ENCODE results near the gene DCAF6.

The DCAF6 gene

DNA sequence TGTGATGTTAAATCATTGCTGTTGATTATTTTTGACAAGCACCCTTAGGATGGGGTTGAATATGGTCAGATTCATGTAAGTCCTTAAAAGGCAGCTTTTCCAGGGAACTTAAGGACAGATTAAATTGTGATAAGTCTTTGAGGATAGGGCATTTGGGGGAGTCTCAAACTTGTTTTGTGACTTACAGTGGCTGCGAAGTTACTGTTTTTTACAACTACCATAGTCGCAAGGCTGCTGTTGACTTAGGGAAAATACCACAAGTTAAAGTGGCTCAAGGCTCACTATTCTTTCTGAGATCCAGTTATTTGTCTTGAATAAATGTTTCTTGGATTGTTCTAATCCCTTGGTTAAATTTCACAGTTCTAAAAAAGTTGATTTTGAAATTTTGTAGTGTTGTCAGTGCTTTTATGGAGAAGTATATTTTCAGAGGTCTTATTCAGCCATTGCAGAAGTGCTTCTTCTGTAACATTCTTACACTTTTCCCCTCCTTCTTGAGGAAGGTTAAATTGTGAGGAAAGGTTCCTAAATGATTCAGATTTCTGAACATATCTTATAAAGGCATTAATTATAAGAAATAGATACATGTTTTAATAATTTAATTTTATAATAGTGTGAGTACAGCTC lies 47.4 kb downstream of the DCAF6 start:
- Histone ChIP-seq H3K4me1 (no peaks in the 10 kb centered on the region), H3K9ac (no peak overlapping the region), H3K4me3 (no peak overlapping the region), H3K9me3 (peaks cover 15% of the 10 kb centered on the region), H3K36me3 (peaks cover 51% of the 10 kb centered on the region), H3K27me3 (no peaks in the 10 kb centered on the region), H3K4me2 (no peak overlapping the region), H4K20me1 (no peaks in the 10 kb centered on the region), H3K27ac (no peak overlapping the region)
- TF ChIP-seq Cebpa-rat (IDR thresholded peaks at IDR 0.05), result no peak

GRCh38 chr1:167984886-167985489 lies 48.5 kb downstream of the DCAF6 start:
- H3K27me3 ChIP-seq, result no peaks in the 10 kb centered on the region

GRCh38 chr1:167987174-167987573 lies 50.7 kb downstream of the DCAF6 start:
- no peak overlapping the region for H3K4me2 ChIP-seq
- TF ChIP-seq Cebpa-rat (IDR thresholded peaks at IDR 0.05), result no peak
- H3K4me3 ChIP-seq, result no peak overlapping the region
- H3K9ac ChIP-seq, result no peak overlapping the region
- no peaks in the 10 kb centered on the region for H4K20me1 ChIP-seq
- no peaks in the 10 kb centered on the region for H3K27me3 ChIP-seq
- no peaks in the 10 kb centered on the region for H3K4me1 ChIP-seq
- H3K9me3 ChIP-seq, result peaks cover 1% of the 10 kb centered on the region
- no peak overlapping the region for H3K27ac ChIP-seq
- H3K36me3 ChIP-seq, result peaks cover 27% of the 10 kb centered on the region

More at GRCh38 chr1:167984886-167985489, 48.5 kb downstream of the DCAF6 start:
- Histone ChIP-seq H3K9me3 (peaks cover 15% of the 10 kb centered on the region), H3K4me2 (no peak overlapping the region), H3K9ac (no peak overlapping the region), H3K27ac (no peak overlapping the region), H3K36me3 (peaks cover 42% of the 10 kb centered on the region), H4K20me1 (no peaks in the 10 kb centered on the region), H3K4me3 (no peak overlapping the region), H3K4me1 (no peaks in the 10 kb centered on the region)
- no peak for TF ChIP-seq Cebpa-rat (IDR thresholded peaks at IDR 0.05)

- no peak overlapping the region for H3K4me3 ChIP-seq
- no peak overlapping the region for H3K4me2 ChIP-seq
- no peaks in the 10 kb centered on the region for H3K9me3 ChIP-seq
- H3K4me1 ChIP-seq, result no peaks in the 10 kb centered on the region
- H3K36me3 ChIP-seq, result peaks cover 17% of the 10 kb centered on the region
- no peak for TF ChIP-seq Cebpa-rat (IDR thresholded peaks at IDR 0.05)
- no peak overlapping the region for H3K9ac ChIP-seq
- H3K27ac ChIP-seq, result no peak overlapping the region
- H3K27me3 ChIP-seq, result no peaks in the 10 kb centered on the region
- no peaks in the 10 kb centered on the region for H4K20me1 ChIP-seq
Observed at GRCh38 chr1:167991546-167991945, 55.1 kb downstream of the DCAF6 start.

DNA sequence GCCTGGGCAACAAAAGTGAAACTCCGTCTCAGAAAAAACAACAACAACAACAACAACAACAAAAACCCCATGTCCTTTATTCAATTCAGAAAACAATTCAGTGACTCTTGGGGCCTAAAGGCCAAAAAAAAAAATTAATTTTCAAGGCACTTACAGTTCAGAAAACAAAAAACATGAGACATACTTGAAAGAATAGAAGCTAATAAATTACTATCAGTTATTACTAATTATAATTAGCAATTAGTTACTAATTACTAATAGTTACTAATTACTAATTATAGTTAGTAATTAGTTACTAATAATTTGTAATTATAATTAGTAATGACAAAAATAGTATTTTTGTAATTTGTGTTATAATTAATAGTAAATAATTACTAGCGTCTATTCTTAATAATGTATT lies 57.2 kb downstream of the DCAF6 start:
- H3K9ac ChIP-seq, result no peak overlapping the region
- no peak overlapping the region for H3K4me3 ChIP-seq
- no peak overlapping the region for H3K27ac ChIP-seq
- H3K27me3 ChIP-seq, result no peaks in the 10 kb centered on the region
- H3K4me2 ChIP-seq, result no peak overlapping the region
- no peaks in the 10 kb centered on the region for H3K4me1 ChIP-seq
- H3K36me3 ChIP-seq, result peaks cover 21% of the 10 kb centered on the region
- no peaks in the 10 kb centered on the region for H3K9me3 ChIP-seq
- no peak for TF ChIP-seq Cebpa-rat (IDR thresholded peaks at IDR 0.05)
- no peaks in the 10 kb centered on the region for H4K20me1 ChIP-seq

- Histone ChIP-seq H3K27me3 (no peaks in the 10 kb centered on the region), H3K4me1 (no peaks in the 10 kb centered on the region), H3K4me3 (no peak overlapping the region), H3K9ac (no peak overlapping the region), H3K27ac (no peak overlapping the region), H3K36me3 (peaks cover 28% of the 10 kb centered on the region), H4K20me1 (no peaks in the 10 kb centered on the region), H3K4me2 (no peak overlapping the region), H3K9me3 (no peaks in the 10 kb centered on the region)
- TF ChIP-seq Cebpa-rat (IDR thresholded peaks at IDR 0.05), result no peak
Observed at GRCh38 chr1:167994560-167994959, 58.1 kb downstream of the DCAF6 start.

DNA sequence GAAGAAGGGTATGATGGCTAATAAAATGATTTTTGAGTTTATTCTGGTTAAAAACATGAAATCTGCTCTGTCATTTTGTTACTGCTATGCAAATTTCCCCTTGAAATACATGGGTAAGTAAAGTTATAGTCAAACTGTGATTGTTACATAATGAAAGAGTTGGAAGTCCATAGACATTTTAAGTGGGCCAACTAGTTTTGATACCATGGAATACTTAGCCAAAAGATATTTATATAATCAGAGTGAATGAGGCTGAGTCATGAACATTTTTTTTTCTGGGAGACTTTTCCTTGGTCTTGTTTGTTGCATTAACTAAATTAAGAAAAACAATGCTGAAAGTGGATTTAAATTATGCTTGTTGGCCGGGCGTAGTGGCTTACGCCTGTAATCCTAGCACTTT lies 58.6 kb downstream of the DCAF6 start:
- no peak overlapping the region for H3K4me3 ChIP-seq
- no peak for TF ChIP-seq Cebpa-rat (IDR thresholded peaks at IDR 0.05)

DNA sequence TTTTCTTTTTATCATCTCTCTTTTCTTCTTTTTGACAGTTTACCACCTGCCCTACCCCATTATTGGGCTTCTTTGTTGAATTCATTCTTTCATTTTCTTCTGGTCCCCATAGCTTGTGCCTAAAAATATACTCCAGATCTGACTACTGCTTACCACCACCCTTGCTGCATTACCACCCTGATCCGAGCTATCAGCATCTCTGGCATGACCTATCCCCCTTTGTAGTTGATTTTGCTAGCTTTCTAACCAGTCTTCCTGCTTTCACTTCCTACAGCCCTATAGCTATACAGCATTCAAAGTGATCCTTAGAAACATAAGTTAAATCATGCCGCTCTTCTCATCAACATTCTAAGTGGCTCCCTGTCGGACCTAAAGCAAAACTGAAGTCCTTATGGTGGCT lies 59.8 kb downstream of the DCAF6 start:
- peaks cover 28% of the 10 kb centered on the region for H3K36me3 ChIP-seq
- H3K9me3 ChIP-seq, result no peaks in the 10 kb centered on the region
- no peak overlapping the region for H3K27ac ChIP-seq
- no peaks in the 10 kb centered on the region for H4K20me1 ChIP-seq
- no peaks in the 10 kb centered on the region for H3K4me1 ChIP-seq
- H3K27me3 ChIP-seq, result no peaks in the 10 kb centered on the region
- no peak overlapping the region for H3K4me2 ChIP-seq
- TF ChIP-seq Cebpa-rat (IDR thresholded peaks at IDR 0.05), result no peak
- no peak overlapping the region for H3K9ac ChIP-seq
- H3K4me3 ChIP-seq, result no peak overlapping the region

More for the DNA sequence above, 58.6 kb downstream of the DCAF6 start:
- H3K4me2 ChIP-seq, result no peak overlapping the region
- peaks cover 28% of the 10 kb centered on the region for H3K36me3 ChIP-seq
- no peaks in the 10 kb centered on the region for H3K27me3 ChIP-seq
- no peaks in the 10 kb centered on the region for H4K20me1 ChIP-seq
- no peak overlapping the region for H3K9ac ChIP-seq
- H3K4me1 ChIP-seq, result no peaks in the 10 kb centered on the region
- H3K9me3 ChIP-seq, result no peaks in the 10 kb centered on the region
- no peak overlapping the region for H3K27ac ChIP-seq

- Histone ChIP-seq H3K4me2 (no peak overlapping the region), H4K20me1 (no peaks in the 10 kb centered on the region), H3K9ac (no peak overlapping the region), H3K4me1 (no peaks in the 10 kb centered on the region), H3K36me3 (peaks cover 22% of the 10 kb centered on the region), H3K27me3 (no peaks in the 10 kb centered on the region), H3K27ac (no peak overlapping the region), H3K4me3 (no peak overlapping the region), H3K9me3 (no peaks in the 10 kb centered on the region)
- no peak for TF ChIP-seq Cebpa-rat (IDR thresholded peaks at IDR 0.05)
Observed at GRCh38 chr1:167997037-167997575, 60.6 kb downstream of the DCAF6 start.

DNA sequence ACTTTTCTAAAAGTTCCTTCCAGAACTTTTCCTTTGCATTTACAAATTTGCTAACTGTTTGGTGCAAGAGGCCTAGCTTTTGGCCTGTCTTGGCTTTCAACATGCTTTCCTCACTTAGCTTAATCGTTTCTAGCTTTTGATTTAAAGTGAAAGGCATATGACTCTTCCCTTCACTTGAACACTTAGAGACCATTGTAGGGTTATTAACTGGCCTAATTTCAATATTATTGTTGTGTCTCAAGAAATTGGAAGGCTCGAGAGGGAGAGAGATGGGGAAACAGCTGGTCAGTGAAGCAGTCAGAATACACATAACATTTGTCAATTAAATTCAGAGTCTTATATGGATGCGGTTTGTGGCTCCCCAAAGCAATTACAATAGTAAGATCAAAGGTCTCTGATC lies 63.4 kb downstream of the DCAF6 start:
- TF ChIP-seq Cebpa-rat (IDR thresholded peaks at IDR 0.05), result no peak
- H4K20me1 ChIP-seq, result no peaks in the 10 kb centered on the region
- H3K4me1 ChIP-seq, result no peaks in the 10 kb centered on the region
- H3K27me3 ChIP-seq, result no peaks in the 10 kb centered on the region
- H3K4me2 ChIP-seq, result no peak overlapping the region
- H3K36me3 ChIP-seq, result peaks cover 26% of the 10 kb centered on the region
- H3K9me3 ChIP-seq, result no peaks in the 10 kb centered on the region
- H3K27ac ChIP-seq, result no peak overlapping the region
- no peak overlapping the region for H3K9ac ChIP-seq
- H3K4me3 ChIP-seq, result no peak overlapping the region
